HG02678 (cell line): Measurements from ENCODE around the gene GYS1.
"Not testable (repeated sequence)": the region's sequence is repeated elsewhere in the genome, so short reads cannot be mapped to it uniquely, and the experiment has no call there.

Experiments used
- ATAC-seq: cut with Tn5 transposase; IDR thresholded peaks from one replicate; pipeline ENCODE4 v1.9.1; 2021; ENCODE audit warnings: mild to moderate bottlenecking, moderate library complexity; ENCODE audit not compliant: unreplicated experiment

Gene GYS1

GRCh38 chr19:48946463-48947257 lies 46.4 kb downstream of the GYS1 start:
- no peak for ATAC-seq

- ATAC-seq: no peak
Observed at GRCh38 chr19:48945817-48946216, 47.3 kb downstream of the GYS1 start.

GRCh38 chr19:48945415-48945814 lies 47.7 kb downstream of the GYS1 start:
- no peak for ATAC-seq

GRCh38 chr19:48943081-48943480 lies 50.0 kb downstream of the GYS1 start:
- ATAC-seq: no peak

- no peak for ATAC-seq
Observed at GRCh38 chr19:48940902-48941301, 52.2 kb downstream of the GYS1 start.

- ATAC-seq: no peak
Observed at GRCh38 chr19:48938256-48938655, 54.9 kb downstream of the GYS1 start.

GRCh38 chr19:48935864-48936263 lies 57.2 kb downstream of the GYS1 start:
- no peak for ATAC-seq

GRCh38 chr19:48934837-48935236 lies 58.3 kb downstream of the GYS1 start:
- no peak for ATAC-seq

GRCh38 chr19:48933382-48933932 lies 59.7 kb downstream of the GYS1 start, which contains the start of gene DHDH:
Gene DHDH (plus strand): TSS chr19:48933699. CDS start chr19:48933722, 23 bp downstream.
- ATAC-seq: no peak

- no peak for ATAC-seq
Observed at GRCh38 chr19:48928164-48929025, 64.7 kb downstream of the GYS1 start.

GRCh38 chr19:48927692-48928091 lies 65.4 kb downstream of the GYS1 start:
- not testable (repeated sequence) for ATAC-seq

- ATAC-seq: no peak
Observed at GRCh38 chr19:48926909-48927308, 66.2 kb downstream of the GYS1 start.

GRCh38 chr19:48925890-48926289 lies 67.2 kb downstream of the GYS1 start:
- not testable (repeated sequence) for ATAC-seq

GRCh38 chr19:48925240-48925843 lies 67.8 kb downstream of the GYS1 start:
- no peak for ATAC-seq

GRCh38 chr19:48922548-48923490 lies 70.3 kb downstream of the GYS1 start:
- no peak for ATAC-seq

- ATAC-seq: no peak
Observed at GRCh38 chr19:48921721-48922500, 71.2 kb downstream of the GYS1 start.

- no peak for ATAC-seq
Observed at GRCh38 chr19:48920949-48921348, 72.2 kb downstream of the GYS1 start.

- ATAC-seq: not testable (repeated sequence)
Observed at GRCh38 chr19:48919271-48919670, 73.8 kb downstream of the GYS1 start.

GRCh38 chr19:48918801-48919247 lies 74.3 kb downstream of the GYS1 start:
- no peak for ATAC-seq
